Endothelial cell of umbilical vein (primary cell): ENCODE data around the gene LUC7L. TPM values are rescaled to one million over a fixed set of nuclear protein-coding genes. Genes with fewer than 3 reads are reported as not detected.

ENCODE experiments used
- BruUV-seq: library from RNA; stranded (reverse); fragments of 400-500 nt; replicated peaks from 2 replicates; lab custom pipeline; 2021; lab: Mats Ljungman, UMichigan
- CTCF ChIA-PET: fragments of 300-600, 350-600 bp; sonication (Branson Sonifier 250); formaldehyde crosslinking; loops from one replicate; lab custom pipeline; 2021; ENCODE audit warnings: antibody characterized with exemption, inconsistent platforms; lab: Charles Lee
- POLR2A ChIA-PET: fragments of 300-600, 350-600 bp; sonication (Branson Sonifier 250); formaldehyde crosslinking; loops from one replicate; lab custom pipeline; 2021; ENCODE audit warnings: antibody characterized with exemption, inconsistent platforms; lab: Charles Lee
- DNase-seq: peaks from one replicate; pipeline ENCODE4 v3.0.0-alpha.2; 2011; ENCODE audit warnings: low read depth, low spot score
- FAIRE-seq: peaks from 2 replicates; lab custom pipeline; 2011; peaks lifted over from hg19 to GRCh38; lab: Jason Lieb, UNC
- H2AFZ ChIP-seq: 2 replicates; pipeline ENCODE4 v1.6.0; 2012; ENCODE audit warnings: low read depth, low read length, control low read depth, inconsistent platforms
- H3K27ac ChIP-seq: 2 replicates; pipeline ENCODE4 v1.5.1; 2011; ENCODE audit warnings: low read depth, mild to moderate bottlenecking, control low read depth, low read length, moderate library complexity; ENCODE audit not compliant: insufficient read depth
- H3K27me3 ChIP-seq, 2 experiments: 2 replicates each; pipeline versions ENCODE4 v1.6.0 to v1.6.1; 2011; ENCODE audit warnings: low read length in 2 of 2, mixed read lengths in 1 of 2; ENCODE audit not compliant: control insufficient read depth in 2 of 2, insufficient read depth in 2 of 2
- H3K36me3 ChIP-seq, 2 experiments: 2 replicates in 1 of 2; 3 replicates in 1 of 2; pipeline ENCODE4 v1.5.1; 2011; ENCODE audit warnings: low read length in 2 of 2, mild to moderate bottlenecking in 1 of 2, moderate library complexity in 1 of 2; ENCODE audit not compliant: control insufficient read depth in 2 of 2, insufficient read depth in 2 of 2; ENCODE audit errors: extremely low read depth in 1 of 2
- H3K4me1 ChIP-seq: 3 replicates; pipeline ENCODE4 v1.5.1; 2011; ENCODE audit warnings: mild to moderate bottlenecking, low read length; ENCODE audit not compliant: control insufficient read depth, insufficient read depth; ENCODE audit errors: extremely low read depth
- H3K4me2 ChIP-seq: 2 replicates; pipeline ENCODE4 v1.6.1; 2011; ENCODE audit warnings: low read length, control low read depth, mixed read lengths; ENCODE audit not compliant: insufficient read depth
- H3K4me3 ChIP-seq, 3 experiments: fragments of 200-600 bp in 1 of 3; sonication (generic), shearing (Covaris generic) in 1 of 3; replicated peaks in 1 of 3; 2 replicates each; pipeline ENCODE4 v1.5.1; 2011 to 2016; ENCODE audit warnings: control low read depth in 3 of 3, low read length in 3 of 3, mild to moderate bottlenecking in 2 of 3, inconsistent platforms in 1 of 3, low read depth in 1 of 3, moderate library complexity in 1 of 3; ENCODE audit not compliant: insufficient read depth in 1 of 3
- H3K79me2 ChIP-seq: 2 replicates; pipeline ENCODE4 v1.6.0; 2012; ENCODE audit warnings: low read length, inconsistent platforms; ENCODE audit not compliant: control insufficient read depth, insufficient read depth
- H3K9ac ChIP-seq: replicated peaks from 2 replicates; pipeline ENCODE3; 2011; ENCODE audit warnings: low read length, control low read depth; ENCODE audit not compliant: insufficient read depth; ENCODE audit errors: extremely low read depth
- H3K9me1 ChIP-seq: replicated peaks from 3 replicates; pipeline ENCODE4 v1.6.0; 2011; ENCODE audit warnings: mild to moderate bottlenecking, low read length; ENCODE audit not compliant: control insufficient read depth, insufficient read depth; ENCODE audit errors: extremely low read depth
- H3K9me3 ChIP-seq: replicated peaks from 2 replicates; pipeline ENCODE4 v1.5.1; 2012; ENCODE audit warnings: low read length, inconsistent platforms; ENCODE audit not compliant: control insufficient read depth, insufficient read depth
- H4K20me1 ChIP-seq: replicated peaks from 2 replicates; pipeline ENCODE3; 2011; ENCODE audit warnings: mild to moderate bottlenecking, low read length; ENCODE audit not compliant: control insufficient read depth, insufficient read depth; ENCODE audit errors: extremely low read depth
- CTCF ChIP-seq, 2 donors: IDR thresholded peaks; 1 replicate in 1 of 2; 2 replicates in 1 of 2; pipeline ENCODE4 v1.5.1; 2011; ENCODE audit warnings: low read length in 2 of 2, mild to moderate bottlenecking in 2 of 2, moderate library complexity in 2 of 2, control low read depth in 1 of 2, inconsistent platforms in 1 of 2, low read depth in 1 of 2; ENCODE audit not compliant: insufficient read depth in 1 of 2; ENCODE audit errors: extremely low read depth in 1 of 2
- EZH2 ChIP-seq: IDR thresholded peaks from 2 replicates; pipeline ENCODE4 v1.6.1; 2012; ENCODE audit warnings: borderline replicate concordance, low read depth, mild to moderate bottlenecking, moderate library complexity, low read length, inconsistent platforms; ENCODE audit not compliant: severe bottlenecking
- FOS ChIP-seq: IDR thresholded peaks from 2 replicates; pipeline ENCODE4 v1.6.1; 2011; ENCODE audit warnings: mild to moderate bottlenecking, low read length, moderate library complexity, borderline replicate concordance; ENCODE audit not compliant: insufficient read depth
- GATA2 ChIP-seq: IDR thresholded peaks from 2 replicates; pipeline ENCODE4 v1.7.0; 2011; ENCODE audit warnings: low read depth, mild to moderate bottlenecking, moderate library complexity, mixed read lengths, low read length; ENCODE audit not compliant: insufficient read length, insufficient read depth
- JUN ChIP-seq: IDR thresholded peaks from 2 replicates; pipeline ENCODE4 v1.6.1; 2011; ENCODE audit warnings: borderline replicate concordance, low read depth; ENCODE audit not compliant: insufficient read length, insufficient read depth
- MAX ChIP-seq: IDR thresholded peaks from 2 replicates; pipeline ENCODE4 v1.6.1; 2011; ENCODE audit not compliant: insufficient read depth, insufficient read length
- MYC ChIP-seq: IDR thresholded peaks from one replicate; pipeline ENCODE4 v1.6.1; 2011; ENCODE audit warnings: mild to moderate bottlenecking, low read depth, low read length
- POLR2A ChIP-seq: IDR thresholded peaks from 2 replicates; pipeline ENCODE4 v1.6.1; 2012; ENCODE audit warnings: low read depth, mild to moderate bottlenecking, control low read depth, low read length
- POLR2AphosphoS5 ChIP-seq: IDR thresholded peaks from 2 replicates; pipeline ENCODE4 v1.6.1; 2012; ENCODE audit warnings: low read depth, mild to moderate bottlenecking, control low read depth, low read length, moderate library complexity; ENCODE audit not compliant: insufficient read depth
- dilution Hi-C: fragments of 300-500 bp; cut with MboI; formaldehyde crosslinking; loops from one replicate; pipeline ENCODE4 v1.15.0; 2019; ENCODE audit warnings: low sequenced_read_pairs; ENCODE audit not compliant: extremely low pct_ligation_motif_present
- intact Hi-C: fragments of 100-400 bp; cut with micrococcal nuclease; formaldehyde crosslinking; loops from one replicate; pipeline ENCODE4 v1.10.0; 2022
- polyA plus RNA-seq, 4 experiments: library from polyadenylated mRNA; depleted of rRNA in 3 of 4; stranded (reverse) in 3 of 4; unstranded in 1 of 4; fragments of >200 nt; gene quantifications; 2 replicates each; pipeline versions ENCODE4 v1.2.1 to v1.2.3, GENCODE V29; 2011 to 2012; ENCODE audit warnings: missing spikeins in 1 of 4
- total RNA-seq: library from RNA; stranded (reverse); gene quantifications from 2 replicates; pipeline ENCODE4 v1.2.3, GENCODE V29; 2021

Gene LUC7L
- total and polyA plus RNA-seq, 2 donors (not counting 3 experiments of a cell fraction or from before 2014, with no cell fraction given), result 75.4 to 94.7 TPM

- no TSS peak for BruUV-seq
- Histone ChIP-seq H4K20me1 (no peaks in the 10 kb centered on the region), H3K4me2 (no peak overlapping the region), H3K79me2 (no peaks in the 10 kb centered on the region), H3K4me3 (no peak overlapping the region), H3K9ac (no peak overlapping the region), H3K27me3 (no peaks in the 10 kb centered on the region), H3K4me1 (no peaks in the 10 kb centered on the region), H3K9me3 (no peaks in the 10 kb centered on the region), H2AFZ (no peak overlapping the region), H3K36me3 (peaks cover 0 to 20% of the 10 kb centered on the region in 2 experiments), H3K9me1 (no peaks in the 10 kb centered on the region), H3K27ac (no peak overlapping the region)
- no peak for TF ChIP-seq POLR2AphosphoS5
- no peak for TF ChIP-seq MYC
- TF ChIP-seq FOS, result no peak
- no peak for TF ChIP-seq GATA2
- no peak for TF ChIP-seq POLR2A
- TF ChIP-seq JUN, result no peak
- TF ChIP-seq EZH2, result no peak
- TF ChIP-seq MAX, result no peak
- TF ChIP-seq CTCF (IDR thresholded peaks at IDR 0.05; ENCODE audit: extremely low read depth in 1 of 2, insufficient read depth in 1 of 2, low read depth in 1 of 2, low read length in 2 of 2), result no peak
- POLR2A ChIA-PET, result no interaction called here
- dilution Hi-C loops (no loop called here), intact Hi-C loops (no loop called here)
- no peak for DNase-seq
- CTCF ChIA-PET, result no interaction called here
- FAIRE-seq, result no peak
Measured at GRCh38 chr16:261031-261691, 31.9 kb upstream of the LUC7L start.
